H1 (cell line): ENCODE results near the gene FOXN3. TPM values are rescaled to one million over a fixed set of nuclear protein-coding genes. Genes with fewer than 3 reads are reported as not detected.

Experiments
- CTCF ChIA-PET: fragments of 300-600 bp; sonication (Branson Sonifier 250); formaldehyde crosslinking; loops from one replicate; lab custom pipeline; 2021; ENCODE audit not compliant: partially characterized antibody; lab: Charles Lee
- POLR2A ChIA-PET: fragments of 300-600 bp; sonication (Branson Sonifier 250); formaldehyde crosslinking; loops from one replicate; lab custom pipeline; 2021; ENCODE audit warnings: inconsistent platforms; ENCODE audit not compliant: partially characterized antibody; lab: Charles Lee
- DNase-seq, 2 experiments: peaks; one replicate each; pipeline versions ENCODE4 v3.0.0 to v3.0.0-alpha.2; 2010 to 2022; ENCODE audit warnings: low spot score in 2 of 2, low read depth in 1 of 2, mixed read lengths in 1 of 2
- FAIRE-seq: peaks from 2 replicates; lab custom pipeline; 2011; peaks lifted over from hg19 to GRCh38; lab: Jason Lieb, UNC
- H2AFZ ChIP-seq: 2 replicates; pipeline ENCODE4 v1.8.1; 2012; ENCODE audit warnings: low read length, inconsistent platforms
- H2AK5ac ChIP-seq: 2 replicates; pipeline ENCODE4 v1.6.1; 2013; ENCODE audit warnings: low read depth, low read length
- H2BK120ac ChIP-seq: replicated peaks from 2 replicates; pipeline ENCODE3; 2013; ENCODE audit warnings: low read depth, low read length, inconsistent platforms
- H2BK12ac ChIP-seq: 2 replicates; pipeline ENCODE4 v1.6.1; 2013; ENCODE audit warnings: low read depth, low read length
- H2BK15ac ChIP-seq: 2 replicates; pipeline ENCODE4 v1.6.1; 2013; ENCODE audit warnings: low read length
- H2BK20ac ChIP-seq: 2 replicates; pipeline ENCODE4 v1.6.1; 2013; ENCODE audit warnings: low read length
- H2BK5ac ChIP-seq: 2 replicates; pipeline ENCODE4 v1.6.1; 2013; ENCODE audit warnings: low read depth, low read length
- H3K14ac ChIP-seq: 2 replicates; pipeline ENCODE4 v1.6.1; 2013; ENCODE audit warnings: inconsistent platforms; ENCODE audit not compliant: insufficient read length
- H3K18ac ChIP-seq: 2 replicates; pipeline ENCODE4 v1.6.1; 2013; ENCODE audit warnings: low read length; ENCODE audit errors: extremely low read depth
- H3K23ac ChIP-seq: 2 replicates; pipeline ENCODE4 v1.6.1; 2013; ENCODE audit warnings: inconsistent platforms; ENCODE audit not compliant: insufficient read length
- H3K23me2 ChIP-seq: 2 replicates; pipeline ENCODE4 v1.6.1; 2013; ENCODE audit warnings: low read depth, low read length
- H3K27ac ChIP-seq: 2 replicates; pipeline ENCODE4 v1.6.1; 2011; ENCODE audit warnings: low read depth, low read length, inconsistent platforms
- H3K27me3 ChIP-seq, 4 experiments: replicated peaks in 1 of 4; 1 replicate in 1 of 4; 2 replicates in 3 of 4; pipeline versions ENCODE4 v1.6.1 to v1.8.1; 2011 to 2013; ENCODE audit warnings: low read length in 3 of 4, mild to moderate bottlenecking in 3 of 4, inconsistent platforms in 2 of 4, mixed read lengths in 2 of 4, moderate library complexity in 1 of 4; ENCODE audit not compliant: control insufficient read depth in 3 of 4, insufficient read depth in 3 of 4; ENCODE audit errors: extremely low read depth in 1 of 4
- H3K36me3 ChIP-seq, 4 experiments: 2 replicates each; pipeline versions ENCODE4 v1.6.1 to v1.8.1; 2011 to 2013; ENCODE audit warnings: mild to moderate bottlenecking in 4 of 4, low read length in 3 of 4, moderate library complexity in 2 of 4, control low read depth in 1 of 4, inconsistent platforms in 1 of 4; ENCODE audit not compliant: insufficient read depth in 4 of 4, control insufficient read depth in 2 of 4
- H3K4ac ChIP-seq: replicated peaks from 2 replicates; pipeline ENCODE3; 2013; ENCODE audit warnings: low read length, low read depth, mixed read lengths, inconsistent platforms; ENCODE audit not compliant: insufficient read length
- H3K4me1 ChIP-seq, 4 experiments: replicated peaks in 1 of 4; 1 replicate in 1 of 4; 2 replicates in 3 of 4; pipeline versions ENCODE4 v1.6.1 to v1.8.1; 2011 to 2013; ENCODE audit warnings: low read length in 3 of 4, inconsistent platforms in 2 of 4, mixed read lengths in 1 of 4; ENCODE audit not compliant: insufficient read depth in 4 of 4, control insufficient read depth in 3 of 4
- H3K4me2 ChIP-seq, 2 experiments: 2 replicates each; pipeline versions ENCODE4 v1.6.1 to v1.8.1; 2011 to 2013; ENCODE audit warnings: low read depth in 2 of 2, low read length in 2 of 2, control low read depth in 1 of 2, inconsistent platforms in 1 of 2, mild to moderate bottlenecking in 1 of 2; ENCODE audit not compliant: insufficient read depth in 1 of 2
- H3K4me3 ChIP-seq, 4 experiments: fragments of 200-600, 300-600 bp in 1 of 4; sonication (generic), shearing (Covaris generic), sonication (Bioruptor Twin) in 1 of 4; 2 replicates each; pipeline versions ENCODE4 v1.5.1 to v1.8.1; 2011 to 2016; ENCODE audit warnings: low read length in 4 of 4, low read depth in 3 of 4, control low read depth in 2 of 4, inconsistent platforms in 2 of 4, mild to moderate bottlenecking in 2 of 4, mixed read lengths in 1 of 4, moderate library complexity in 1 of 4; ENCODE audit not compliant: insufficient read depth in 2 of 4; ENCODE audit errors: extremely low read depth in 1 of 4
- H3K56ac ChIP-seq: replicated peaks from 2 replicates; pipeline ENCODE3; 2013; ENCODE audit warnings: low read depth, mild to moderate bottlenecking, mixed read lengths, low read length, inconsistent platforms; ENCODE audit not compliant: insufficient read length
- H3K79me1 ChIP-seq: 2 replicates; pipeline ENCODE4 v1.6.1; 2013; ENCODE audit warnings: low read depth, low read length, control low read depth
- H3K79me2 ChIP-seq, 2 experiments: 2 replicates each; pipeline versions ENCODE4 v1.6.1 to v1.8.1; 2012 to 2013; ENCODE audit warnings: low read length in 2 of 2, mild to moderate bottlenecking in 2 of 2, inconsistent platforms in 1 of 2; ENCODE audit not compliant: insufficient read depth in 2 of 2, control insufficient read depth in 1 of 2
- H3K9ac ChIP-seq, 4 experiments: replicated peaks in 1 of 4; 1 replicate in 1 of 4; 2 replicates in 3 of 4; pipeline versions ENCODE4 v1.6.1 to v1.8.1; 2011 to 2013; ENCODE audit warnings: low read depth in 3 of 4, low read length in 3 of 4, control low read depth in 2 of 4, mild to moderate bottlenecking in 2 of 4, moderate library complexity in 2 of 4, inconsistent platforms in 1 of 4; ENCODE audit errors: extremely low read depth in 1 of 4
- H3K9me3 ChIP-seq, 2 experiments: 2 replicates each; pipeline versions ENCODE4 v1.6.1 to v1.8.1; 2012 to 2013; ENCODE audit warnings: mild to moderate bottlenecking in 2 of 2, moderate library complexity in 2 of 2, control low read depth in 1 of 2, inconsistent platforms in 1 of 2, low read depth in 1 of 2, low read length in 1 of 2, mixed read lengths in 1 of 2; ENCODE audit not compliant: insufficient read depth in 2 of 2
- H4K20me1 ChIP-seq, 2 experiments: replicated peaks in 1 of 2; 2 replicates each; pipeline versions ENCODE3 to v1.8.1; 2011 to 2013; ENCODE audit warnings: inconsistent platforms in 2 of 2, low read length in 2 of 2, mild to moderate bottlenecking in 1 of 2; ENCODE audit not compliant: insufficient read depth in 2 of 2, control insufficient read depth in 1 of 2
- H4K5ac ChIP-seq: 2 replicates; pipeline ENCODE4 v1.6.1; 2013; ENCODE audit warnings: low read length, low read depth, mixed read lengths, inconsistent platforms; ENCODE audit not compliant: insufficient read length
- H4K8ac ChIP-seq: 2 replicates; pipeline ENCODE4 v1.8.0; 2013; ENCODE audit warnings: mild to moderate bottlenecking, moderate library complexity, low read length, inconsistent platforms; ENCODE audit not compliant: insufficient read depth; ENCODE audit errors: extremely low read depth
- H4K91ac ChIP-seq: replicated peaks from 2 replicates; pipeline ENCODE3; 2013; ENCODE audit warnings: low read length, mixed read lengths, inconsistent platforms; ENCODE audit not compliant: insufficient read length
- BCL11A ChIP-seq, 2 experiments: IDR thresholded peaks; one replicate each; pipeline ENCODE4 v1.6.1; 2011; ENCODE audit warnings: low read depth in 2 of 2, low read length in 2 of 2, mild to moderate bottlenecking in 2 of 2
- CHD1 ChIP-seq: IDR thresholded peaks from 2 replicates; pipeline ENCODE4 v1.6.1; 2012; ENCODE audit warnings: low read depth, low read length, improper control_type of control experiment
- NRF1 ChIP-seq: IDR thresholded peaks from 2 replicates; pipeline ENCODE4 v1.6.1; 2011; ENCODE audit warnings: mild to moderate bottlenecking, low read depth, low read length, improper control_type of control experiment
- SIRT6 ChIP-seq: IDR thresholded peaks from one replicate; pipeline ENCODE4 v1.7.1; 2012; ENCODE audit warnings: low read length, inconsistent platforms
- SP2 ChIP-seq: IDR thresholded peaks from 2 replicates; pipeline ENCODE4 v1.6.1; 2012; ENCODE audit warnings: mild to moderate bottlenecking, low read length, inconsistent platforms
- TEAD4 ChIP-seq: IDR thresholded peaks from 2 replicates; pipeline ENCODE4 v1.6.1; 2012; ENCODE audit warnings: low read depth, low read length, inconsistent platforms, mixed read lengths
- WGBS, 2 experiments: shearing (Covaris generic) in 1 of 2; methylation state at CpG; one replicate each; pipeline versions ENCODE4 v1.1.6 to v1.1.7; 2013 to 2015; ENCODE audit warnings: low lambda C conversion rate in 2 of 2, mixed read lengths in 2 of 2, inconsistent platforms in 1 of 2, low coverage in 1 of 2, missing lambda C conversion rate in 1 of 2; ENCODE audit not compliant: insufficient replicate concordance in 2 of 2, insufficient coverage in 1 of 2, insufficient read length in 1 of 2; ENCODE audit errors: extremely low coverage in 1 of 2, missing lambda C conversion rate in 1 of 2; 5-methylcytosine and 5-hydroxymethylcytosine counted together
- polyA plus RNA-seq, 7 experiments: library from polyadenylated mRNA; depleted of rRNA in 3 of 7; stranded (reverse) in 5 of 7; unstranded in 2 of 7; fragments of >200 nt in 5 of 7; fragments of 200-250 nt in 2 of 7; gene quantifications; 1 replicate in 5 of 7; 2 replicates in 1 of 7; 4 replicates in 1 of 7; pipeline versions ENCODE4 v1.2.1 to v1.2.3, GENCODE V29; 2011 to 2013; ENCODE audit warnings: missing spikeins in 2 of 7, mixed read lengths in 2 of 7
- total RNA-seq: library from RNA; stranded (reverse); fragmentation: NEBNext Ultra II Directional; extraction: Animal tissue kit (Norgen Biotek cat#: 25700); gene quantifications from 2 replicates; pipeline ENCODE4 v1.2.1, GENCODE V29; 2021
- TF ChIP-seq, protein P1 (sequence below): IDR thresholded peaks from 2 replicates; pipeline ENCODE4 v1.6.1; 2012; ENCODE audit warnings: low read length, inconsistent platforms

FOXN3 gene
- total and polyA plus RNA-seq, 2 of the 8 experiments (the other 6 are each of a cell fraction or from before 2014, with no cell fraction given), result 52.6 to 178 TPM

GRCh38 chr14:89299587-89299986 is 117.4 kb downstream of the FOXN3 start:
- Histone ChIP-seq H2BK120ac (no peak overlapping the region), H2BK15ac (no peak overlapping the region), H3K79me2 (peaks cover 0 to 59% of the 10 kb centered on the region in 2 experiments; a peak in 2 of 4 replicates), H3K9me3 (no peaks in the 10 kb centered on the region), H3K27ac (no peak overlapping the region), H3K23ac (no peak overlapping the region), H4K91ac (no peak overlapping the region), H4K5ac (no peak overlapping the region), H3K56ac (no peak overlapping the region), H2BK5ac (no peak overlapping the region), H3K4me2 (no peak overlapping the region), H3K14ac (no peak overlapping the region), H3K4ac (peak overlapping the region; percentile 69), H3K79me1 (peaks cover 5% of the 10 kb centered on the region; the same call in 1 of the 2 replicates), H2AK5ac (peak overlapping the region; percentile 66; the same call in 1 of the 2 replicates), H2AFZ (no peak overlapping the region), H3K23me2 (no peaks in the 10 kb centered on the region; the same call in none of the 2 replicates), H3K18ac (0 out of 2 replicates have a peak overlapping the region, but pooled peaks have one; percentile 39), H3K9ac (no peak overlapping the region), H3K36me3 (peaks cover 0 to 8% (median 4%) of the 10 kb centered on the region in 4 experiments; a peak in 3 of 8 replicates), H3K4me1 (peaks cover 12 to 24% (median 20%) of the 10 kb centered on the region in 4 experiments), H4K20me1 (no peaks in the 10 kb centered on the region), H2BK20ac (peak overlapping the region; percentile 24; the same call in 1 of the 2 replicates), H3K27me3 (no peaks in the 10 kb centered on the region), H2BK12ac (peak overlapping the region; percentile 22; the same call in 1 of the 2 replicates), H4K8ac (no peak overlapping the region), H3K4me3 (no peak overlapping the region)
- FAIRE-seq (no peak), DNase-seq (no peak)
- POLR2A ChIA-PET, result interaction anchor here (1.0 kb wide), 1 partner anchor 8 kb away, joined by 3 read pairs; no protein-coding TSS in a partner anchor
- WGBS, 2 experiments, result 90% methylated on average over 4 of the region's 4 CpGs; no CpG with 5 or more reads in 1 of the 2 experiments
- no peak for TF ChIP-seq TEAD4
- TF ChIP-seq SP2, result no peak
- no peak for TF ChIP-seq CHD1
- no peak for TF ChIP-seq NRF1
- no peak for TF ChIP-seq BCL11A (IDR thresholded peaks at IDR 0.05; ENCODE audit: low read depth in 2 of 2, low read length in 2 of 2)
- TF ChIP-seq, protein P1, sequence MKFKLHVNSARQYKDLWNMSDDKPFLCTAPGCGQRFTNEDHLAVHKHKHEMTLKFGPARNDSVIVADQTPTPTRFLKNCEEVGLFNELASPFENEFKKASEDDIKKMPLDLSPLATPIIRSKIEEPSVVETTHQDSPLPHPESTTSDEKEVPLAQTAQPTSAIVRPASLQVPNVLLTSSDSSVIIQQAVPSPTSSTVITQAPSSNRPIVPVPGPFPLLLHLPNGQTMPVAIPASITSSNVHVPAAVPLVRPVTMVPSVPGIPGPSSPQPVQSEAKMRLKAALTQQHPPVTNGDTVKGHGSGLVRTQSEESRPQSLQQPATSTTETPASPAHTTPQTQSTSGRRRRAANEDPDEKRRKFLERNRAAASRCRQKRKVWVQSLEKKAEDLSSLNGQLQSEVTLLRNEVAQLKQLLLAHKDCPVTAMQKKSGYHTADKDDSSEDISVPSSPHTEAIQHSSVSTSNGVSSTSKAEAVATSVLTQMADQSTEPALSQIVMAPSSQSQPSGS, result no peak
- no peak for TF ChIP-seq SIRT6
- CTCF ChIA-PET, result interaction anchor here (0.6 kb wide), 1 partner anchor 307 kb away, joined by 3 read pairs; no protein-coding TSS in a partner anchor
